Chondrocyte (in vitro differentiated cells): ENCODE measurements around the gene PRKCI. TPM values are rescaled to one million over a fixed set of nuclear protein-coding genes. Genes with fewer than 3 reads are reported as not detected.
A peak's percentile ranks its signal among the peaks of the same experiment; 100 is the strongest.

ENCODE experiments used
- DNase-seq: peaks from one replicate; pipeline ENCODE4 v3.0.0; 2021; ENCODE audit warnings: mixed read lengths, low spot score
- H3K27ac Mint-ChIP-seq: one replicate; pipeline ENCODE4 v1.8.0; 2021; ENCODE audit warnings: mild to moderate bottlenecking, moderate library complexity, mixed read lengths; ENCODE audit not compliant: unreplicated experiment
- H3K27me3 Mint-ChIP-seq: 2 replicates; pipeline ENCODE4 v1.8.0; 2021; ENCODE audit warnings: low read depth, mixed read lengths
- H3K36me3 Mint-ChIP-seq: 2 replicates; pipeline ENCODE4 v1.8.0; 2021; ENCODE audit warnings: low read depth, mixed read lengths
- H3K4me1 Mint-ChIP-seq: 2 replicates; pipeline ENCODE4 v1.8.0; 2021; ENCODE audit warnings: low read depth, mild to moderate bottlenecking, mixed read lengths
- H3K4me3 Mint-ChIP-seq: one replicate; pipeline ENCODE4 v1.8.0; 2021; ENCODE audit warnings: mild to moderate bottlenecking, moderate library complexity, mixed read lengths; ENCODE audit not compliant: unreplicated experiment
- H3K9me3 Mint-ChIP-seq: 2 replicates; pipeline ENCODE4 v1.8.0; 2021; ENCODE audit warnings: low read depth, mixed read lengths
- total RNA-seq: library from RNA; stranded (reverse); gene quantifications from 3 replicates; pipeline ENCODE4 v1.2.1, GENCODE V29; 2021
- TF ChIP-seq, protein P1 (sequence below): fragments of 200-600 bp; sonication (generic); IDR thresholded peaks from 2 replicates; pipeline ENCODE4 v1.5.0; 2021; ENCODE audit warnings: antibody characterized with exemption, mild to moderate bottlenecking, moderate library complexity

PRKCI gene
- total RNA-seq, 1 donor from 2014 or later: 59.8 TPM

DNA sequence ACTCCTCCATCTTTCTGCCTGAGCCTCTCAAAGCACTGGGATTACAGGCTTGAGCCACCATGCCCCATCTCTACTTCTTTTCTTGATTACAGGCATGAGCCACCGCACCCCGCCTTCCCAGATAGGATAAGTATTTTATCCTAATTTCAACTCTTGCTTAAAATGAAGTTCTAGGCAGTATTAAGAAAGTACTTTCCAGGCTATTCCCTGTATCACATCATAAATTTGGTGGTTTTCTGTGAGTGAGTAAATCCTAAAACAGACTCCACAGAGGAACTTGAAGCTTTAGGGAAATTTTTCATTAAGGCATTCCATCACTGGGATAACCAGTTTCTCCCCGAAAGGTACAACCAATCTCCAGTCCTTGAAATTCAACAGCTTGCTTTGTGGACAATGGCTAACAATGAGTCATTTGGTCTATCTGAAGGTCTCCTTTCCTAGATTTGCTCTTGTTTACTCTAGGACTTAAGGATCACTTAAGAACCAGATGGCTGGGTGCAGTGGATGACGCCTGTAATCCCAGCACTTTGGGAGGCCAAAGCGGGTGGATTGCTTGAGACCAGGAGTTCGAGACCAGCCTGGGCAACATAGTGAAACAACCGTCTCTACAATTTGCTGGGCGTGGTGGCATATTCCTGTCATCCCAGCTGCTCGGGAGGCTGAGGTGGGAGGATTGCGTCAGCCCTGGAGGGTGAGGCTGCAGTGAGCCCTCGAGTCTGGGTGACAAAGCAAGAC lies 85.6 kb downstream of the PRKCI start:
- Mint-ChIP-seq H3K4me3 (no peak overlapping the region), H3K27me3 (no peaks in the 10 kb centered on the region), H3K4me1 (peaks cover 19% of the 10 kb centered on the region), H3K27ac (no peak overlapping the region), H3K36me3 (peaks cover 3% of the 10 kb centered on the region), H3K9me3 (no peaks in the 10 kb centered on the region)
- no peak for DNase-seq
- TF ChIP-seq, protein P1, sequence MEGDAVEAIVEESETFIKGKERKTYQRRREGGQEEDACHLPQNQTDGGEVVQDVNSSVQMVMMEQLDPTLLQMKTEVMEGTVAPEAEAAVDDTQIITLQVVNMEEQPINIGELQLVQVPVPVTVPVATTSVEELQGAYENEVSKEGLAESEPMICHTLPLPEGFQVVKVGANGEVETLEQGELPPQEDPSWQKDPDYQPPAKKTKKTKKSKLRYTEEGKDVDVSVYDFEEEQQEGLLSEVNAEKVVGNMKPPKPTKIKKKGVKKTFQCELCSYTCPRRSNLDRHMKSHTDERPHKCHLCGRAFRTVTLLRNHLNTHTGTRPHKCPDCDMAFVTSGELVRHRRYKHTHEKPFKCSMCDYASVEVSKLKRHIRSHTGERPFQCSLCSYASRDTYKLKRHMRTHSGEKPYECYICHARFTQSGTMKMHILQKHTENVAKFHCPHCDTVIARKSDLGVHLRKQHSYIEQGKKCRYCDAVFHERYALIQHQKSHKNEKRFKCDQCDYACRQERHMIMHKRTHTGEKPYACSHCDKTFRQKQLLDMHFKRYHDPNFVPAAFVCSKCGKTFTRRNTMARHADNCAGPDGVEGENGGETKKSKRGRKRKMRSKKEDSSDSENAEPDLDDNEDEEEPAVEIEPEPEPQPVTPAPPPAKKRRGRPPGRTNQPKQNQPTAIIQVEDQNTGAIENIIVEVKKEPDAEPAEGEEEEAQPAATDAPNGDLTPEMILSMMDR: no peak

DNA sequence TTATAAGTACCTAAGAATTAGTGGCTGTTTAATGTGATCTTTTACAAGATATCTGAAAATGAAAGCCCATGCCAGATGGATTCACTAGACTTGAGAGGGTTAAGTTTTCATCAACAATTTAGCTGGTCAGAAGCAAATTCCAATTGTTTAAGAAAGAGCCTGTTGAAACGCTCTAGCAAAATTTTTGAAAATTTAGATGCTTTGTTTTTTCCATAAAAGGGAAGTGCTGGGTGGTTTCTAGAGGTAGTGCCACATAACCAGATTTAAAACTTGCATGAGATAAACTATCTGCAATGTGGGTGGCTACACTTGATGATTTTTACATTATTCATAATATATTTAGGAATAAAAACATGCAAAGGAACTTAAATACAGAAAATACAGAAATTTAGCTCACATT lies 86.8 kb downstream of the PRKCI start:
- no peaks in the 10 kb centered on the region for H3K27me3 Mint-ChIP-seq
- H3K4me1 Mint-ChIP-seq: peaks cover 19% of the 10 kb centered on the region
- no peaks in the 10 kb centered on the region for H3K9me3 Mint-ChIP-seq
- no peak for DNase-seq
- TF ChIP-seq, protein P1: no peak
- H3K36me3 Mint-ChIP-seq: peaks cover 1% of the 10 kb centered on the region
- H3K27ac Mint-ChIP-seq: peak overlapping the region; percentile 23
- no peak overlapping the region for H3K4me3 Mint-ChIP-seq

DNA sequence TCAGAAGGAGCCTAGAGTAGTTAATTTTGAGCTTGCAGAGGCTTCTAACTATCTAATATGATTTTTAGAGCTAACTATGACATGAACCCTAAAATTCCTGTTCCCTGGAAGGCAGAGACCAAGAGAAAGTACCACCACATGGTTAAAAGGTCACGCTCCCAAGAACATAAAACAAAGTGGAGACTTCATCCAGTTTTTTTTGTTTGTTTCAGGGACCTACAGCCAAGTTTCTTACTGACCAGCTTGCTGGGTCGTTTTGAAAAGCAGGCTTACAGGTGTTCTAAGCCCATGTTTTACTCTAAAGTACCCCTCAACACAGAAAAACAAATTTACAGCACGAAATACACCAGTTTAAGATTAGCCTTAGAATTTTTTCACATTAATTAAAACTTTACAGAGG lies 95.7 kb downstream of the PRKCI start:
- DNase-seq: no peak
- Mint-ChIP-seq H3K27ac (no peak overlapping the region), H3K4me3 (no peak overlapping the region), H3K4me1 (peaks cover 26% of the 10 kb centered on the region), H3K9me3 (no peaks in the 10 kb centered on the region), H3K36me3 (no peaks in the 10 kb centered on the region), H3K27me3 (no peaks in the 10 kb centered on the region)
- TF ChIP-seq, protein P1: no peak

DNA sequence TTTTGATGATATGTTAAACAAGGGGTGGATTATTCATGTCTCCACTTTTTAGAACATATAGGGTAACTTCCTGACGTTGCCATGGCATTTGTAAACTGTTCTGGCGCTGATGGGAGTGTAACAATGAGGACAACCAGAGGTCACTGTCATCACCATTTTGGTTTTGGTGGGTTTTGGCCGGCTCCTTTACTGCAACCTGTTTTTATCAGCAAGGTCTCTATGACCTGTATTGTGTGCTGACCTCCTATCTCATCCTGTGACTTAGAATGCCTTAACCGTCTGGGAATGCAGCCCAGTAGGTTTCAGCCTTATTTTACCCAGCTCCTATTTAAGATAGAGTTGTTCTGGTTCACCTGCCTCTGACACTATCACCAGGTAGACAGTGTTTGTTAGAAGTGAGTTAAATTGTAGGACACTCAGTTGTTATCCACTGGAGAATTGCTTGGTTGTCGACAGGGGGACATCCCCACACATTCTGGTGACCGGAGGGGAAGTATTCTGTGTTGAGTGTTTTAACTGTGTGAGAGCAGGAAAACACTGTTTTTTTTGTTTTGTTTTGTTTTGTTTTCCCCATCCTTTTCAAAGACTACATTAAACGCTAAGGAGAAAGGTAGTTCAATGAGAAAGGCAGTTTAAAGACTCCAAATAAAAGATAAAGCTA lies 98.4 kb downstream of the PRKCI start:
- H3K9me3 Mint-ChIP-seq: no peaks in the 10 kb centered on the region

DNA sequence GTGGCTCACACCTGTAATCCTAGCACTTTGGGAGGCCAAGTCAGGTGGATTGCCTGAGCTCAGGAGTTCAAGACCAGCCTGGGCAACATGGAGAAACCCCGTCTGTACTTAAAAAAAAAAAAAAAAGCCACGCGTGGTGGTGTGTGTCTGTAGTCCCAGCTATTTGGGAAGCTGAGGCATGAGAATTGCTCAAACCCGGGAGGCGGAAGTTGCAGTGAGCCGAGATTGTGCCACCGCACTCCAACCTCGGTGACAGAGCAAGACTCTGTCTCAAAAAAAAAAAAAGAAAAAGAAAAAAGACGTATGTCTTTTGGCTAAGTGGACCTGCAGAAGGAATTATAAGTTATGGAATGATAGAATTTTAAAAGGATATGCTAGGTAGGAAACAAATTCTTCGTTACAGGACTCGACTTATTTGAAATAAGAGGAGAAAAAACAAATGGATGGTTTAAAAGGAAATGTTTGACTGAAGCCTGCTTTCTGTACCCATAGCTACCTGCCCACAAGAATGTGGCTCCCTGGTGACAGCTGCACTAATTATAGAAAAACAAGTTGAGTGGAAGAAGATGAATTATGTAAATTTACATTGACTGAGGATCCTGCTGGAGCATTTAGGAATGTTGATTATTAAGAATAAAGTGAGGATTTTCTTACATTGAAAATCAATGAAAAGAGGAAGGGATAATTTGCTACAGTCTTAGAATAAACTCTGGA lies 99.3 kb downstream of the PRKCI start:
- DNase-seq: no peak
- H3K27me3 Mint-ChIP-seq: no peaks in the 10 kb centered on the region
- peaks cover 41% of the 10 kb centered on the region for H3K4me1 Mint-ChIP-seq
- H3K4me3 Mint-ChIP-seq: no peak overlapping the region
- no peaks in the 10 kb centered on the region for H3K9me3 Mint-ChIP-seq
- TF ChIP-seq, protein P1: no peak
- no peaks in the 10 kb centered on the region for H3K36me3 Mint-ChIP-seq
- peak overlapping the region; percentile 79 for H3K27ac Mint-ChIP-seq

More for the DNA sequence above, 98.4 kb downstream of the PRKCI start:
- no peaks in the 10 kb centered on the region for H3K27me3 Mint-ChIP-seq
- peak overlapping the region; percentile 33 for H3K27ac Mint-ChIP-seq
- H3K4me1 Mint-ChIP-seq: peaks cover 41% of the 10 kb centered on the region
- DNase-seq: no peak
- TF ChIP-seq, protein P1: no peak
- no peak overlapping the region for H3K4me3 Mint-ChIP-seq
- no peaks in the 10 kb centered on the region for H3K36me3 Mint-ChIP-seq
